SK-N-SH (cell line): Measurements from ENCODE around the gene KIF16B. TPM values are rescaled to one million over a fixed set of nuclear protein-coding genes. Genes with fewer than 3 reads are reported as not detected.

Experiments used
- CTCF ChIA-PET: fragments of 300-600, 350-600 bp; formaldehyde crosslinking; extraction: SDS; loops from one replicate; lab custom pipeline; 2021; lab: Yijun Ruan, JAX
- POLR2A ChIA-PET: fragments of 350-600 bp; sonication (Branson Sonifier 250); formaldehyde crosslinking; extraction: SDS; loops from one replicate; lab custom pipeline; 2020; ENCODE audit warnings: antibody characterized with exemption, inconsistent platforms; lab: Yijun Ruan, JAX
- DNase-seq: peaks from one replicate; pipeline ENCODE4 v3.0.0; 2012
- H2AFZ ChIP-seq: fragments of 200-600 bp; sonication (generic); 2 replicates; pipeline ENCODE4 v1.8.1; 2016; ENCODE audit warnings: antibody characterized with exemption, mild to moderate bottlenecking, low read depth
- H3F3A ChIP-seq: fragments of 200-600 bp; sonication (generic); replicated peaks from 2 replicates; pipeline ENCODE3; 2016; ENCODE audit warnings: antibody characterized with exemption, mild to moderate bottlenecking; ENCODE audit not compliant: insufficient read depth
- H3K27ac ChIP-seq, 2 experiments: fragments of 200-500 bp in 1 of 2; fragments of 200-600 bp in 1 of 2; sonication (Bioruptor generic) in 1 of 2; sonication (generic), shearing (Covaris generic) in 1 of 2; 2 replicates each; pipeline versions ENCODE4 v1.5.1 to v1.6.1; 2014 to 2016; ENCODE audit warnings: low read depth in 2 of 2, inconsistent platforms in 1 of 2, low read length in 1 of 2, mild to moderate bottlenecking in 1 of 2, mixed read lengths in 1 of 2
- H3K27me3 ChIP-seq: fragments of 200-600 bp; sonication (generic), shearing (Covaris generic); 2 replicates; pipeline ENCODE4 v1.6.1; 2016; ENCODE audit warnings: mixed run types; ENCODE audit not compliant: insufficient read depth
- H3K36me3 ChIP-seq, 2 experiments: fragments of 200-500 bp in 1 of 2; fragments of 200-600 bp in 1 of 2; sonication (Bioruptor generic) in 1 of 2; sonication (generic) in 1 of 2; replicated peaks in 1 of 2; 2 replicates each; pipeline versions ENCODE3 to v1.5.1; 2014 to 2016; ENCODE audit warnings: low read length in 1 of 2, mild to moderate bottlenecking in 1 of 2; ENCODE audit not compliant: insufficient read depth in 2 of 2, control insufficient read depth in 1 of 2
- H3K4me1 ChIP-seq, 2 experiments: fragments of 200-500 bp in 1 of 2; fragments of 200-600 bp in 1 of 2; sonication (Bioruptor generic) in 1 of 2; sonication (generic), shearing (Covaris generic) in 1 of 2; 2 replicates each; pipeline versions ENCODE4 v1.5.1 to v1.6.1; 2014 to 2016; ENCODE audit warnings: low read depth in 1 of 2, low read length in 1 of 2, mixed run types in 1 of 2; ENCODE audit not compliant: insufficient read depth in 2 of 2, control insufficient read depth in 1 of 2
- H3K4me2 ChIP-seq: fragments of 200-600 bp; sonication (generic), shearing (Covaris generic); 2 replicates; pipeline ENCODE4 v1.6.1; 2017; ENCODE audit warnings: mixed run types
- H3K4me3 ChIP-seq, 2 experiments: fragments of 200-500 bp in 1 of 2; fragments of 200-600 bp in 1 of 2; sonication (Bioruptor generic) in 1 of 2; sonication (generic), shearing (Covaris generic) in 1 of 2; 2 replicates each; pipeline versions ENCODE4 v1.5.1 to v1.8.1; 2014 to 2016; ENCODE audit warnings: low read depth in 2 of 2, inconsistent platforms in 1 of 2, low read length in 1 of 2, mild to moderate bottlenecking in 1 of 2, mixed read lengths in 1 of 2, moderate library complexity in 1 of 2
- H3K79me2 ChIP-seq: fragments of 200-600 bp; sonication (generic); 2 replicates; pipeline ENCODE4 v1.8.1; 2017; ENCODE audit warnings: mild to moderate bottlenecking; ENCODE audit not compliant: insufficient read depth
- H3K9ac ChIP-seq: fragments of 200-600 bp; sonication (generic); 2 replicates; pipeline ENCODE4 v1.6.1; 2017; ENCODE audit warnings: mixed run types
- H3K9me2 ChIP-seq: fragments of 200-600 bp; sonication (generic); 2 replicates; pipeline ENCODE4 v1.6.1; 2017; ENCODE audit warnings: mixed run types
- H3K9me3 ChIP-seq: fragments of 200-600 bp; sonication (generic); 2 replicates; pipeline ENCODE4 v1.6.1; 2017; ENCODE audit warnings: mixed run types, mild to moderate bottlenecking, moderate library complexity
- H4K20me1 ChIP-seq: fragments of 200-600 bp; sonication (generic); 2 replicates; pipeline ENCODE4 v1.6.1; 2017; ENCODE audit warnings: mild to moderate bottlenecking, mixed run types; ENCODE audit not compliant: insufficient read depth
- CHD2 ChIP-seq: fragments of 150-350 bp; IDR thresholded peaks from 2 replicates; pipeline ENCODE4 v1.6.1; 2018; ENCODE audit warnings: low read length; ENCODE audit not compliant: partially characterized antibody
- ELF1 ChIP-seq: IDR thresholded peaks from 2 replicates; pipeline ENCODE4 v1.4.0; 2012
- EP300 ChIP-seq, 2 experiments: IDR thresholded peaks; 2 replicates each; pipeline versions ENCODE4 v1.4.0 to v1.6.1; 2012; ENCODE audit warnings: borderline replicate concordance in 1 of 2, low read depth in 1 of 2, low read length in 1 of 2
- FOXM1 ChIP-seq: IDR thresholded peaks from 2 replicates; pipeline ENCODE4 v1.4.0; 2012; ENCODE audit warnings: low read depth, mild to moderate bottlenecking
- IRF3 ChIP-seq: fragments of 150-350 bp; IDR thresholded peaks from 2 replicates; pipeline ENCODE4 v1.6.1; 2016; ENCODE audit warnings: mild to moderate bottlenecking, low read depth, low read length
- JUND ChIP-seq: IDR thresholded peaks from 2 replicates; pipeline ENCODE4 v1.4.0; 2012
- NFIC ChIP-seq: IDR thresholded peaks from 2 replicates; pipeline ENCODE4 v1.4.0; 2012; ENCODE audit warnings: borderline replicate concordance
- NRF1 ChIP-seq: IDR thresholded peaks from 2 replicates; pipeline ENCODE4 v1.6.1; 2012; ENCODE audit warnings: low read depth, mild to moderate bottlenecking, low read length
- POLR2AphosphoS5 ChIP-seq: IDR thresholded peaks from 2 replicates; pipeline ENCODE4 v1.6.1; 2012; ENCODE audit warnings: low read depth, low read length
- RFX5 ChIP-seq: IDR thresholded peaks from 2 replicates; pipeline ENCODE4 v1.6.1; 2012; ENCODE audit warnings: mild to moderate bottlenecking, improper control_type of control experiment, low read length
- SMC3 ChIP-seq: IDR thresholded peaks from 2 replicates; pipeline ENCODE4 v1.6.1; 2012; ENCODE audit warnings: low read depth, low read length, improper control_type of control experiment
- USF1 ChIP-seq: IDR thresholded peaks from 2 replicates; pipeline ENCODE4 v1.4.0; 2012; ENCODE audit warnings: low read depth, borderline replicate concordance
- YY1 ChIP-seq: IDR thresholded peaks from 2 replicates; pipeline ENCODE4 v1.4.0; 2012; ENCODE audit warnings: low read depth, mild to moderate bottlenecking
- WGBS: methylation state at CpG from one replicate; pipeline ENCODE4 v1.1.6; 2017; ENCODE audit warnings: low lambda C conversion rate; 5-methylcytosine and 5-hydroxymethylcytosine counted together
- polyA plus RNA-seq, 3 experiments: library from polyadenylated mRNA; depleted of rRNA; stranded (reverse); fragments of >200 nt; gene quantifications; 2 replicates each; pipeline ENCODE4 v1.2.3, GENCODE V29; 2012
- TF ChIP-seq, protein P1 (sequence below): IDR thresholded peaks from 2 replicates; pipeline ENCODE4 v1.6.1; 2012; ENCODE audit warnings: mild to moderate bottlenecking, low read depth, low read length, moderate library complexity
- TF ChIP-seq, protein P2 (sequence below): IDR thresholded peaks from 2 replicates; pipeline ENCODE4 v1.4.0; 2012; ENCODE audit warnings: low read depth
- TF ChIP-seq, protein P3 (sequence below): fragments of 200-600 bp; sonication (generic); IDR thresholded peaks from 2 replicates; pipeline ENCODE4 v1.6.1; 2017; ENCODE audit warnings: antibody characterized with exemption, mild to moderate bottlenecking, moderate library complexity
- TF ChIP-seq, protein P4 (sequence below): IDR thresholded peaks from 2 replicates; pipeline ENCODE4; 2012
- TF ChIP-seq, protein P5 (sequence below): IDR thresholded peaks from 2 replicates; pipeline ENCODE4 v1.4.0; 2012; ENCODE audit warnings: low read depth, borderline replicate concordance

KIF16B gene
- polyA plus RNA-seq, 1 of the 3 experiments (the other 2 are of a cell fraction): 3.3 TPM

GRCh38 chr20:16308754-16309153 is 264.5 kb downstream of the KIF16B start (continued):
- TF ChIP-seq, protein P1, sequence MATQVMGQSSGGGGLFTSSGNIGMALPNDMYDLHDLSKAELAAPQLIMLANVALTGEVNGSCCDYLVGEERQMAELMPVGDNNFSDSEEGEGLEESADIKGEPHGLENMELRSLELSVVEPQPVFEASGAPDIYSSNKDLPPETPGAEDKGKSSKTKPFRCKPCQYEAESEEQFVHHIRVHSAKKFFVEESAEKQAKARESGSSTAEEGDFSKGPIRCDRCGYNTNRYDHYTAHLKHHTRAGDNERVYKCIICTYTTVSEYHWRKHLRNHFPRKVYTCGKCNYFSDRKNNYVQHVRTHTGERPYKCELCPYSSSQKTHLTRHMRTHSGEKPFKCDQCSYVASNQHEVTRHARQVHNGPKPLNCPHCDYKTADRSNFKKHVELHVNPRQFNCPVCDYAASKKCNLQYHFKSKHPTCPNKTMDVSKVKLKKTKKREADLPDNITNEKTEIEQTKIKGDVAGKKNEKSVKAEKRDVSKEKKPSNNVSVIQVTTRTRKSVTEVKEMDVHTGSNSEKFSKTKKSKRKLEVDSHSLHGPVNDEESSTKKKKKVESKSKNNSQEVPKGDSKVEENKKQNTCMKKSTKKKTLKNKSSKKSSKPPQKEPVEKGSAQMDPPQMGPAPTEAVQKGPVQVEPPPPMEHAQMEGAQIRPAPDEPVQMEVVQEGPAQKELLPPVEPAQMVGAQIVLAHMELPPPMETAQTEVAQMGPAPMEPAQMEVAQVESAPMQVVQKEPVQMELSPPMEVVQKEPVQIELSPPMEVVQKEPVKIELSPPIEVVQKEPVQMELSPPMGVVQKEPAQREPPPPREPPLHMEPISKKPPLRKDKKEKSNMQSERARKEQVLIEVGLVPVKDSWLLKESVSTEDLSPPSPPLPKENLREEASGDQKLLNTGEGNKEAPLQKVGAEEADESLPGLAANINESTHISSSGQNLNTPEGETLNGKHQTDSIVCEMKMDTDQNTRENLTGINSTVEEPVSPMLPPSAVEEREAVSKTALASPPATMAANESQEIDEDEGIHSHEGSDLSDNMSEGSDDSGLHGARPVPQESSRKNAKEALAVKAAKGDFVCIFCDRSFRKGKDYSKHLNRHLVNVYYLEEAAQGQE: no peak
- TF ChIP-seq, protein P2, sequence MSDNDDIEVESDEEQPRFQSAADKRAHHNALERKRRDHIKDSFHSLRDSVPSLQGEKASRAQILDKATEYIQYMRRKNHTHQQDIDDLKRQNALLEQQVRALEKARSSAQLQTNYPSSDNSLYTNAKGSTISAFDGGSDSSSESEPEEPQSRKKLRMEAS: no peak
- TF ChIP-seq, protein P3, sequence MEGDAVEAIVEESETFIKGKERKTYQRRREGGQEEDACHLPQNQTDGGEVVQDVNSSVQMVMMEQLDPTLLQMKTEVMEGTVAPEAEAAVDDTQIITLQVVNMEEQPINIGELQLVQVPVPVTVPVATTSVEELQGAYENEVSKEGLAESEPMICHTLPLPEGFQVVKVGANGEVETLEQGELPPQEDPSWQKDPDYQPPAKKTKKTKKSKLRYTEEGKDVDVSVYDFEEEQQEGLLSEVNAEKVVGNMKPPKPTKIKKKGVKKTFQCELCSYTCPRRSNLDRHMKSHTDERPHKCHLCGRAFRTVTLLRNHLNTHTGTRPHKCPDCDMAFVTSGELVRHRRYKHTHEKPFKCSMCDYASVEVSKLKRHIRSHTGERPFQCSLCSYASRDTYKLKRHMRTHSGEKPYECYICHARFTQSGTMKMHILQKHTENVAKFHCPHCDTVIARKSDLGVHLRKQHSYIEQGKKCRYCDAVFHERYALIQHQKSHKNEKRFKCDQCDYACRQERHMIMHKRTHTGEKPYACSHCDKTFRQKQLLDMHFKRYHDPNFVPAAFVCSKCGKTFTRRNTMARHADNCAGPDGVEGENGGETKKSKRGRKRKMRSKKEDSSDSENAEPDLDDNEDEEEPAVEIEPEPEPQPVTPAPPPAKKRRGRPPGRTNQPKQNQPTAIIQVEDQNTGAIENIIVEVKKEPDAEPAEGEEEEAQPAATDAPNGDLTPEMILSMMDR: no peak
- TF ChIP-seq, protein P4, sequence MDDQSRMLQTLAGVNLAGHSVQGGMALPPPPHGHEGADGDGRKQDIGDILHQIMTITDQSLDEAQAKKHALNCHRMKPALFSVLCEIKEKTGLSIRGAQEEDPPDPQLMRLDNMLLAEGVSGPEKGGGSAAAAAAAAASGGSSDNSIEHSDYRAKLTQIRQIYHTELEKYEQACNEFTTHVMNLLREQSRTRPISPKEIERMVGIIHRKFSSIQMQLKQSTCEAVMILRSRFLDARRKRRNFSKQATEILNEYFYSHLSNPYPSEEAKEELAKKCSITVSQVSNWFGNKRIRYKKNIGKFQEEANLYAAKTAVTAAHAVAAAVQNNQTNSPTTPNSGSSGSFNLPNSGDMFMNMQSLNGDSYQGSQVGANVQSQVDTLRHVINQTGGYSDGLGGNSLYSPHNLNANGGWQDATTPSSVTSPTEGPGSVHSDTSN: no peak
- TF ChIP-seq RFX5 (no peak), EP300 (IDR thresholded peaks at IDR 0.05; ENCODE audit: borderline replicate concordance in 1 of 2, low read depth in 1 of 2, low read length in 1 of 2) (no peak), SMC3 (no peak), YY1 (no peak)
- TF ChIP-seq, protein P5, sequence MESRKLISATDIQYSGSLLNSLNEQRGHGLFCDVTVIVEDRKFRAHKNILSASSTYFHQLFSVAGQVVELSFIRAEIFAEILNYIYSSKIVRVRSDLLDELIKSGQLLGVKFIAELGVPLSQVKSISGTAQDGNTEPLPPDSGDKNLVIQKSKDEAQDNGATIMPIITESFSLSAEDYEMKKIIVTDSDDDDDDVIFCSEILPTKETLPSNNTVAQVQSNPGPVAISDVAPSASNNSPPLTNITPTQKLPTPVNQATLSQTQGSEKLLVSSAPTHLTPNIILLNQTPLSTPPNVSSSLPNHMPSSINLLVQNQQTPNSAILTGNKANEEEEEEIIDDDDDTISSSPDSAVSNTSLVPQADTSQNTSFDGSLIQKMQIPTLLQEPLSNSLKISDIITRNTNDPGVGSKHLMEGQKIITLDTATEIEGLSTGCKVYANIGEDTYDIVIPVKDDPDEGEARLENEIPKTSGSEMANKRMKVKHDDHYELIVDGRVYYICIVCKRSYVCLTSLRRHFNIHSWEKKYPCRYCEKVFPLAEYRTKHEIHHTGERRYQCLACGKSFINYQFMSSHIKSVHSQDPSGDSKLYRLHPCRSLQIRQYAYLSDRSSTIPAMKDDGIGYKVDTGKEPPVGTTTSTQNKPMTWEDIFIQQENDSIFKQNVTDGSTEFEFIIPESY: no peak

DNA sequence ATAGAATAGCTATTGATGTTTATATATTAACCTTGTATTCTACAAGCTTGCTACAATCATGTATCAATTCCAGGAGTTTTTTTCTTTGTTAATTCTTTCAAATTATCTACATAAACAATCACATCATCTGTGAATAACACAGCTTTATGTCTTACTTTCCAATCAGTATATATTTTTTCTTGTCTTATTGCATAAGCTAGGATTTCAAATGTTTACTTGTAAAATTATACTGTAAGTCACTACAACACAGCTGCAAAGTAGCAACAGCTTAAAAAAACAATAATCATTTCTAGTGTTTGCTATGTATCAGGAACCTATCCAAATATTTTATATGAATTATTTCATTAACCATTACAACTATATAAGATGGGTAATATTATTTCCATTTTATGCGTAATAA is 270.4 kb downstream of the KIF16B start:
- Histone ChIP-seq H3K36me3 (peaks cover 0 to 10% of the 10 kb centered on the region in 2 experiments), H4K20me1 (no peaks in the 10 kb centered on the region), H3K4me2 (no peak overlapping the region), H3K9ac (no peak overlapping the region), H3K4me1 (no peaks in the 10 kb centered on the region), H3K4me3 (no peak overlapping the region), H3F3A (no peaks in the 10 kb centered on the region), H3K27me3 (no peaks in the 10 kb centered on the region), H3K9me2 (no peaks in the 10 kb centered on the region), H3K27ac (no peak overlapping the region), H3K79me2 (no peaks in the 10 kb centered on the region), H3K9me3 (0 out of 2 replicates have a peak, but pooled peaks cover 6% of the 10 kb centered on the region), H2AFZ (no peak overlapping the region)
- CTCF ChIA-PET: no interaction called here
- 45% methylated on average over 1 of the region's 1 CpG for WGBS
- POLR2A ChIA-PET: no interaction called here
- DNase-seq: no peak
- no peak for TF ChIP-seq ELF1
- no peak for TF ChIP-seq FOXM1
- no peak for TF ChIP-seq SMC3
- TF ChIP-seq USF1: no peak
- TF ChIP-seq JUND: no peak
- no peak for TF ChIP-seq CHD2
- TF ChIP-seq, protein P3: no peak
- no peak for TF ChIP-seq IRF3
- TF ChIP-seq NFIC: no peak
- TF ChIP-seq NRF1: no peak
- no peak for TF ChIP-seq RFX5
- TF ChIP-seq POLR2AphosphoS5: no peak
- TF ChIP-seq EP300 (IDR thresholded peaks at IDR 0.05; ENCODE audit: borderline replicate concordance in 1 of 2, low read depth in 1 of 2, low read length in 1 of 2): no peak
